Thyroid gland (tissue), 4 donors: ENCODE results near the gene RELT. TPM values are rescaled to one million over a fixed set of nuclear protein-coding genes. Genes with fewer than 3 reads are reported as not detected.

Experiments used
- DNase-seq, 2 donors: peaks; one replicate each; pipeline ENCODE4 v3.0.0-alpha.2; 2019
- H3K27ac ChIP-seq, 3 donors: fragments of 200-600 bp; sonication (generic); 1 replicate in 2 of 3; 2 replicates in 1 of 3; pipeline ENCODE4 v1.5.1; 2016 to 2019; ENCODE audit warnings: mild to moderate bottlenecking in 1 of 3, moderate library complexity in 1 of 3
- H3K27me3 ChIP-seq: fragments of 200-600 bp; sonication (generic); one replicate; pipeline ENCODE4 v1.5.1; 2019
- H3K36me3 ChIP-seq, 2 donors: fragments of 200-600 bp; sonication (generic); one replicate each; pipeline ENCODE4 v1.5.1; 2016 to 2019
- H3K4me1 ChIP-seq, 2 donors: fragments of 200-600 bp; sonication (generic); one replicate each; pipeline ENCODE4 v1.5.1; 2017 to 2019
- H3K4me3 ChIP-seq, 3 donors: fragments of 200-600 bp; sonication (generic); replicated peaks in 1 of 3; 1 replicate in 2 of 3; 2 replicates in 1 of 3; pipeline ENCODE4 v1.5.1; 2016; ENCODE audit warnings: mild to moderate bottlenecking in 1 of 3
- H3K9me3 ChIP-seq: fragments of 200-600 bp; sonication (generic); one replicate; pipeline ENCODE4 v1.5.1; 2017
- CTCF ChIP-seq, 6 experiments: fragments of 200-600 bp in 3 of 6; fragments of 450-650 bp in 3 of 6; sonication (generic) in 3 of 6; IDR thresholded peaks; one replicate each; pipeline ENCODE4 v1.5.1; 2016 to 2019; ENCODE audit warnings: antibody characterized with exemption in 6 of 6, mild to moderate bottlenecking in 2 of 6, inconsistent platforms in 1 of 6, moderate library complexity in 1 of 6
- POLR2A ChIP-seq, 2 donors: fragments of 450-650 bp; IDR thresholded peaks; one replicate each; pipeline ENCODE4 v1.6.1; 2017; ENCODE audit warnings: antibody characterized with exemption in 2 of 2, mild to moderate bottlenecking in 2 of 2, moderate library complexity in 1 of 2
- WGBS, 2 donors: methylation state at CpG; one replicate each; pipeline ENCODE4 v1.1.5; 2017; 5-methylcytosine and 5-hydroxymethylcytosine counted together
- intact Hi-C: fragments of 100-400 bp; cut with DNase I; formaldehyde crosslinking; loops from one replicate; pipeline ENCODE4 v1.15.1; 2023
- total RNA-seq, 4 donors: library from RNA; depleted of rRNA; stranded (reverse); fragments of >200 nt; gene quantifications; one replicate each; pipeline ENCODE4 v1.2.3, GENCODE V29; 2016

The RELT gene
- total RNA-seq, 4 donors from 2014 or later, result 1.6 to 3.5 (median 1.9) TPM

GRCh38 chr11:73399159-73399590, 23.0 kb downstream of the RELT start:
- WGBS, 2 donors, result 51 to 65% methylated on average over 6 of the region's 6 CpGs
- no peaks in the 10 kb centered on the region for H3K4me1 ChIP-seq
- H3K36me3 ChIP-seq, result no peaks in the 10 kb centered on the region
- H3K27ac ChIP-seq, result no peak overlapping the region
- intact Hi-C loops, result loop anchor here (5.0 kb wide), 1 partner anchor 263 kb away; no protein-coding TSS in a partner anchor
- no peaks in the 10 kb centered on the region for H3K9me3 ChIP-seq
- TF ChIP-seq POLR2A (IDR thresholded peaks at IDR 0.05) (no peak), CTCF (IDR thresholded peaks at IDR 0.05) (no peak)
- DNase-seq, result no peak
- no peaks in the 10 kb centered on the region for H3K27me3 ChIP-seq
- H3K4me3 ChIP-seq, result no peak overlapping the region

GRCh38 chr11:73399636-73400035, 23.4 kb downstream of the RELT start:
- Histone ChIP-seq H3K27ac (no peak overlapping the region), H3K27me3 (no peaks in the 10 kb centered on the region), H3K9me3 (no peaks in the 10 kb centered on the region), H3K4me1 (no peaks in the 10 kb centered on the region), H3K4me3 (no peak overlapping the region), H3K36me3 (no peaks in the 10 kb centered on the region)
- intact Hi-C loops, result loop anchor here (5.0 kb wide), 1 partner anchor 263 kb away; no protein-coding TSS in a partner anchor
- no peak for DNase-seq
- 86 to 91% methylated on average over 4 of the region's 4 CpGs for WGBS, 2 donors
- no peak for TF ChIP-seq CTCF (IDR thresholded peaks at IDR 0.05)
- TF ChIP-seq POLR2A (IDR thresholded peaks at IDR 0.05), result no peak

GRCh38 chr11:73400293-73400692, 24.1 kb downstream of the RELT start:
- no peak for DNase-seq
- no peaks in the 10 kb centered on the region for H3K4me1 ChIP-seq
- no peak overlapping the region for H3K4me3 ChIP-seq
- no peaks in the 10 kb centered on the region for H3K9me3 ChIP-seq
- no peak overlapping the region for H3K27ac ChIP-seq
- no peaks in the 10 kb centered on the region for H3K36me3 ChIP-seq
- H3K27me3 ChIP-seq, result no peaks in the 10 kb centered on the region
- TF ChIP-seq CTCF (IDR thresholded peaks at IDR 0.05) (no peak), POLR2A (IDR thresholded peaks at IDR 0.05) (no peak)
- intact Hi-C loops, result no loop called here
- 94 to 100% methylated on average over 6 of the region's 6 CpGs for WGBS, 2 donors

GRCh38 chr11:73401217-73401923, 25.2 kb downstream of the RELT start:
- H3K4me3 ChIP-seq, result no peak overlapping the region
- no peaks in the 10 kb centered on the region for H3K4me1 ChIP-seq
- intact Hi-C loops, result no loop called here
- 80 to 88% methylated on average over 3 of the region's 3 CpGs for WGBS, 2 donors
- TF ChIP-seq CTCF (IDR thresholded peaks at IDR 0.05) (no peak), POLR2A (IDR thresholded peaks at IDR 0.05) (no peak)
- no peak overlapping the region for H3K27ac ChIP-seq
- H3K27me3 ChIP-seq, result no peaks in the 10 kb centered on the region
- peaks cover 0 to 4% of the 10 kb centered on the region in 2 donors for H3K36me3 ChIP-seq
- no peak for DNase-seq
- H3K9me3 ChIP-seq, result no peaks in the 10 kb centered on the region
